GM21381 (cell line): ENCODE results near the gene KDM4C.
A peak's percentile ranks its signal among the peaks of the same experiment; 100 is the strongest.
"Not testable (repeated sequence)": the region's sequence is repeated elsewhere in the genome, so short reads cannot be mapped to it uniquely, and the experiment has no call there.

Experiments
- ATAC-seq: cut with Tn5 transposase; IDR thresholded peaks from one replicate; pipeline ENCODE4 v1.9.1; 2021; ENCODE audit warnings: mild to moderate bottlenecking, moderate library complexity; ENCODE audit not compliant: unreplicated experiment

Gene KDM4C

DNA sequence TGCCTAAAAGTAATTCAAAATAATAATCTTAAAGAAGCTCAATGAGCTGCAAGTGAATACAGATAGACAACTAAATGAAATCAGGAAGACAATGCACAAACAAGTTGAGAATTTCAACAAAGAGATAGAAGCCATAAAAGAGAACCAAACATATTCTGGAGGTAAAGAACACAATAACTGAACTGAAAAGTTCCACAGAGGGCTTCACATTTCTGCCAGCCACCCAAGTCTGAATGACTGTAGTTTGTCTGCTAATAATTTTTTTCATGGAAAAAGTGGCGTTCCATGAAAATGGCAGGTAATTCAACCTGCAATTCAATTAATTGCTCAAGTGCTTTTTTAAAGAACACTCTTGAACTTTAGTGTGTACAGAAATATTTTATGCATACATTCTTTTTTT, 251.3 kb downstream of the KDM4C start:
- no peak for ATAC-seq

DNA sequence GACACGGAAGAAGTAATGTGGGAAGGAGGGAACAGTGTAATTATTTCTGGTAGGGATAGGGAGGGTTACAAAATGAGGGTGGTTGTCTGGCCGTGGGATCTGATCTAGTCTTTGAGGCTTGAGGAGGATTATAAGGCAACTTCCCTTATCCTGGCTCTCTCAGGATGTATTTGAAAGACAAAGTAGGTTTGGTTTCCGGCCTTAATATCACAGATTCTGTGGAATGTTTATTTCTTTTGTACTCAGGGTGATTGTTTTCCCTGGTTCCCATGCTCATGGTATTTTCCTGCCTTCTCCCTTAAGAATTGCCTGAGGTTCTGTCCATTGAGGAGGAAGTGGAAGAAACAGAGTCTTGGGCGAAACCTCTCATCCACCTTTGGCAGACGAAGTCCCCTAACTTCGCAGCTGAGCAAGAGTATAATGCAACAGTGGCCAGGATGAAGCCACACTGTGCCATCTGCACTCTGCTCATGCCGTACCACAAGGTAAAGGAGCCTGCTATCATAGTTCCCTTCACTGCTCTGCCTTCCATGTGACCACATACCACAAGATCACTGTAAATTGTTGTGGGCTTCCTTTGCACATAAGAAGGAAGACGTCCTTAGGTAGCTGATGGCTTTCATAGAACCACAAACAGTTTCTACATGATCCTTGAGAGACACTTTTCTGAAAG, 253.8 kb downstream of the KDM4C start:
- ATAC-seq: no peak

DNA sequence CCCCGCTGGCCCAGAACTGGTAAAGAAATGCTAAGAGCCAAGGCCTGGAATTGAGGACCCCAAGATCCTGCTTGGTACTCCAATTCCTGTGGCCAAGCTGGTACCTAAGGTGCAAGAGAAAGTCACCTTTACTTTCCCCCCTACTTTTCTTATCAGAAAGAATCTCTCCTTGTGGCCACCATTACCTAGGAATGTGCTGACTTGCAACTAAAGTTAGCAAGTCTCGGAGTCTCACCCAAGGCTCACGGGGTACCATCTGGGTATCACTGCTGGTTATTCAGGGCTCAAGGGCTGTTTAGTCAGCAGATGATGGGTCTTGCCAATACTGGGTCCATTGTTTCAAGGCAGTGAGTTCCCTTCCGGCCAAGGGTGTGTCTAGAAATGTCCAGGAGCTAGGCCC, 270.2 kb downstream of the KDM4C start:
- ATAC-seq: no peak

DNA sequence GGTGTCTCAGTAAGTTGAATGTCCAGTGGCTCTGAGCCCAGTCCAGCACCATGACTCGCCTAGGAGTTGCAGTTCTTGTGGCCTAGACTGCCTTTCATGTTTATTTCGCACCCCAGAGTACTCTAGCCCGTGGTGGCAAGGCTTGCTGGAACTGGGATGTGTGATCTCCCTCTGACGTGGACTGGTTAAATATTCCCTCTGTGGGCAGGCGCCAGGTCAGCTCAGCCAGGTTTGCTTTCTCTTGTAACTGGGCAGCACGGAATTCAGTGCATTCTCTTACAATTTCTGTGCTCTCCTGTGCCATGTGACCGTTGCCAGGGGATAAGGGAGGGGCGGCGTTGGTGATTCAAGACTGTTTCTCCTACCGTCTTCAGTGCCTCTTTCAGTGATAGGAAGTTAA, 270.8 kb downstream of the KDM4C start:
- ATAC-seq: no peak

DNA sequence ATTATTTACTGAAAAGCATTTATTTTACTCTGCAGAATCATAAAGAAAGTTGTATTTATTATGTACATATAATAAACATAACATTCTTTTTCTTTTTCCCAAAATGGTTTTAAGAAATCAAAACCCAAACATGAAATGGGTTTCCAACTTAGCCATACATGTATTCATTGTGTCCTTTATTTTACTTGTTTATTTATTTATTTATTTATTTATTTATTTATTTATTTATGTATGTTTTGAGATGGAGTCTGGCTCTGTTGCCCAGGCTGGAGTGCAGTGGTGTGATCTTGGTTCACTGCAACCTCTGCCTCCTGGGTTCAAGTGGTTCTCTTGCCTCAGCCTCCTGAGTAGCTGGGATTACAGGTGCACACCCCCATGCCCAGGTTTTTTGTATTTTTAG, 273.2 kb downstream of the KDM4C start:
- ATAC-seq: not testable (repeated sequence)

DNA sequence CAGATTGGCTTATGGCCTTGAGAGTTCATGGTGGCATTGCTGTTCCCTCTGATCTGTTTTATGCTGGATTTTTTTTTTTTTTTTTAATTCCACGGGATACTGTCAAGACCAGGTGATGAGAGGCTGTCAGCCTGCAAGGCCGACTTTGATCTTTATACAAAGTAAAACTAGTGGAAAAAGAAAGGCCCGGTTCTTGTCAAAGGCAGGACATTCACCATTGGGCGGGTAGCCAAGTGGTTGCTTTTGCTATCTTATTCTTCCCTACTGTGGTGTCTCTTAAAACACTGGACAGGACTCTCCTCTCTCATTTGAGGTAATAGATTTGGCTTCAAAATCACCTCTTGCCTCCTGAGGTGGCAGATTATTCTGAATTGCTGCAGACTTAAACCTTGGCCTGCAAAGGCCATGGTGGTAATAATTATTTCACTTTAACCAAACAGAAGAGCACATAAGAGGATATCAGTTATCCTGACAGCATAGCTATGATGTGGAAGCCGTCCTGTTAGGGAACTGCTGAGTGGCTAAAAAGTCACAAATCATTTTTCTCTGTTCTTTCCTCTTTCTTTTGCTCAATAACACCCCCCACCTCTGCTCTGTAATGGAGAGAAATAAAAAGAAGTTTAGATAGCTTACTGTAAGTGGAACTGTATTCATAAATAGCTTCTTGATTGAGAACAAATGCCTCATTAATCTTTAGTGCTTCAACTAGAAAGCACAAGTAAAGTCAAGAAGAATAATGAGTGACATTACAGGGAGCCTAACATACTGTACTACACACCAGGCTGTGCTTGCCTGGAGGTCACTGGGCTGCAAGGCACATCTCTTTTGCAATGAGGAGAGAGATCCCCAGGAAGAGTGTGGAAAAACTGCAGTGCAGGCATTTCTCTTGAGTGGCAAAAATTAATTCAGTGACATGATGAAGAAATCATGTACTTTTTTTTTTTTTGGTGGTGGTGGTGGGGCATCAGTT, 275.6 kb downstream of the KDM4C start:
- ATAC-seq: no peak

DNA sequence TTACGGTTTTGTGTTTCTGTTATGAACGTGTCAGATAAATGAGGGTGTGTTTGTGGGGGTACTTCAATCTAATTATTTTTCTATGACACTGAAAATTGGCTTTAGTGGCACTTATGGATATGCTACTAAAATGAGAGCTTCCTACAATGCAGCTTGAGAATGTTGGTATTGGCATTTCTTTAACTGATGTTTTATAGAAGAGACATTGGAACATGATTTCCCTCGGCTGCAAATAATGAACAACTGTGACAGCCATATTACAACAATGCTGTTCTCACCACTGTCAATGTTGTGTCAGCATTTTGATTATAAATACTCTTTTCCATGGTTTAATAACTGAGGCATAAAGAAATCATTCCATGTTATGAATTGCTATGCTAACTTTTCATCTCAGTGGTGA, 279.4 kb downstream of the KDM4C start:
- no peak for ATAC-seq

DNA sequence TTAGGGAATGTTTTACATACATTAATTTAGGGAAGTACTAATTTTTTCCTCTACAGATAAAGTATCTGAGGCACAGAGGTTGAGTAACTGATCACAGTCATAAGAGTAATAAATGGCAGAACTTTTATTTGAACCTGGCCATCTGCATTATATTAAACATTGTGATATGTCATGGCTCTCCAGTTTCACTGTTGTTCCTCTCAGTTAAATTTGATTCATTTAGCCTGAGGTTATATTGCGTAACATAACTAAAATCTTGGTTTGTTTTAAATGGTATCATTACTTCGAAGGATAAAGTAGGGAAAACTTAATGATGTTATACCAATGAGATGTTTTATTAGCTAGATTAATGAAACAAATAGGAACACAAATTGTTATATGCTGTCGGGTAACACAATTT, 284.4 kb downstream of the KDM4C start:
- ATAC-seq: no peak

DNA sequence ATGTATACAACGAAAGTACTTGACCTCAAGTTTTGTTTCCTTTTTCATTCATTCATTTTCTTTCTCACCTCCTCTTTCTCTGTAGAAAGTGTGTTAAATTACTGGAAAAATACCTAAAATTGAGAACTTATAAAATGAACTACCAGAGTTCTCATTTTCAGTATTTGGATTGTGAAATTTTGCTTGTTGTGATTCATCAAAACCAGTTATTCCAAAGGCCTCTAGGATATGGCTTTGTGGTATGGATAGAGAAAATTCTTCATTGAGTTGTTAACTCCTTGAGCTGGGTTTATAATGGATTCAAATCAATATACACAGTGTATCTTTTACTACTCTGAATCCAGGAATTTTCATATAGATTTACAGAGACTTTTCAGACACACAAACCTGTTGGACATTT, 287.6 kb downstream of the KDM4C start:
- ATAC-seq: no peak

DNA sequence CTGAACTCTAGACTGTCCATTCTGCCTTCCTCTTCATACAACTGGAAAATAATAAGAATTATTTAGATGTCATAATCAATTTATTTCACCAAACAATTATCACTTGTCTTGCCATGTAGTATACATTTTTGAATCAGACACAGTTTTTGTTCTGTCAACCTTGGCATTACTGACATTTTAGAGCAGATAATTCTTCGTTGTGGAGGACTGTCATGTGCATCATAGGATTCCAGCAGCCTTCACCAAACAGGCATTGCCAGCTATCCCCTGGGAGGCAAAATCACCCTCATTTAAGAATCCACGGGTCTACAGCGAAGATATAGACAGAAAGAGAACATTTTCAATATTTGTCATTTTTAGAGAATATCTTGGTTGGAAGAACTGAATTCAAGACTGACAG, 293.9 kb downstream of the KDM4C start:
- ATAC-seq: no peak

DNA sequence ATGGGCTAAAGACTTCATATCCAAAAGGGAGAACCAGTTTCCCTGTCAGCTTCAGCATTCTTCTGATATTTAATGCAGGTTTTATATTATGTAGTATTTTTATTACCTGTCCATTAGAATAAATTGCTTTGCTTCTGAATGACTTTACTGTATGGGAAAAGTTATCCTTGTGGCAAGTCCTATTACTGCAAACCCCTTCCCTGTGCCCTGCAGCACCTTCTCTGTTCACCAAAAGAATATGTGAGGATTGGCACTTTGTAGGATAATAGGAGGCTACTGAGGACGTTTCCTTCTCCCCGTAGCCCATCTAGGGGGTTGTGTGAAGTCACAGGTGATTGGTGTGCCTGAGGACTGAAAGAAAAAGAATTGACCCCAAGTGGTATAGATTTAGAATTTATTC, 296.1 kb downstream of the KDM4C start:
- ATAC-seq: no peak

DNA sequence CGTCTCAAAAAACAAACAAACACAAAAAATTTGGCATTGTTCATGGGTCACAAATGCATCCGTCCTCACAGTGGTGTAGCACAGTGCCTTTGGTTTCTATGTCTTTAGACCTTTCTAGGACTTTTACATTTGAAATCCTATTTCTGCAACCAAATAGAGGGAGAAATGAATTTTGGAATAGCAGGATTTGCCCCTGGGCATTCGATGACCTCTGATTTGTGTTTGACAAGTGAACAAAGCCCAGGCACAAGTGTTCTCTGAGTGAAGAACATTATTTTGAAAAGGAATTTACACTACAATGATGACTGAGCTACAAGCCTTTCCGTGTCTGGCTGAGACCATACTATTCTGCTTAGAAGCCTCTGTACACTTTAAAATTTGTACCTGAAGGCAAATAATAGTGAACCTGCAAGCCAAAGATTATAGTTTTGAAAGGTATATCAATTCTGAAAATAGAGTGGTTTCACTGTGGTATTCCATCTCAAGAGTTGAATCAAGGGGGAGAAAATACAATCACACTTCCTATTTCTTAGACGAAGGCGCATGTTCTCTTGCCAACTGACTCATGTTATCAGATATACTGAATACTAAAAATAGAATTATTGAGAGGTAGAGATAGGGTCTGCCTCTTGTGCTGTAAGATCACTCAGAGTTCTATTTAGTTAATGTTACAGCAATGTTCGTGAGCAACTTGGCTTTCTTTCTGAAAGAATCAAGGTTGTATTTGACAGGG, 297.6 kb downstream of the KDM4C start:
- peak; percentile 35 for ATAC-seq

DNA sequence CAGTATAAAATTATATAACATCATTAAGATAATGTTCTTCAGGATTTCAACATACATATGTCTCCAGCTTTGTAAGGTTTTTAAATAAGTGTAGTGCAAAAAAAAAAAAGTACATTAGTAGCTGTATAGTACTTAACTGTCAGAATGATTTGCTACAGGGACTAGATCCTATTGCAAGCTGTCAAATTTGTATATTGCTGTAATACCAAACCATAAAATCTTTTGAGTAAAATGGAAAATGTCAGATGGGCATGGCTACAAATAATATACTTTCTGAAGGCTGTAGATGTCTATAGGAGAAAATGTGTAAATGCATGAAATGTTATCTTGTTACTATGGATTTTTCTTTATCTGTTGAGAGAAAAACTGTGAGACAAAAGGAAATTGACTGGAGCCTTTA, 298.5 kb downstream of the KDM4C start:
- ATAC-seq: no peak

DNA sequence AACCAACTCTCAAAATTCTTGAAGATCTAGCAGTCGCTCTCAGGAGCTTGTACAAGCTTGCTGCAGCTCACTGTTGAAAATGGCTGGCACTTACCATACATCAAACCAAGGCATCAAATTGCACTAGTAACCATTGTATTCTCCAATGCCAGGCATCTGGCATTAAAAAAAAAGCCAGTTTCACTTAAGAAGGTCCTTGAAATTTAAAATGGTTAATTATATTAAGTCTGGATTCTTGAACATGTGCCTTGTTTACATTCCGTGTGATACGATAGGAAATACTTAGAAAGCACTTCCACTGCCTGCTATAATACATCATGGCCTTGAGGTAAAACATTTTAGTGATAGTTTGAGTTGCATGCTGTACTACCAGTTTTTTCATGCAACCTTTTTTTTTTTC, 300.7 kb downstream of the KDM4C start:
- no peak for ATAC-seq

DNA sequence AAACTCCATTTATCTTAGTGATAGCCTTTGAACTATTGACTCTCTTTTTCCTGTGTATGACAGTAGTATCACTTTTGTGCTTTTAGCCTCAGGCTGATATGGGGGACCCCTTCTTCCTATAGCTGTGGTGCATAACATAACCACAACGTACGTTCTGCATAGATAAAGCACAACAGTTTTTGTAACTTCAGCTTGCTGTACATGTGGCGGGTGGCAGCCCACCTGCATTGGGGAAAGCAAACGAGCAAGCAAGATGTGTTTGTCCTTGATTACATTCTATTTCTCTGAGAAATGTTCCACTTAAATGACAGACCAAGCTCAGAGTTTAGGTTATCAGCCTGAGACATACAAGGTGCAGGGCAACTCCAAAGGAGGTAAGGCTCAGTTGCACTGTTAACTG, 309.4 kb downstream of the KDM4C start:
- no peak for ATAC-seq

DNA sequence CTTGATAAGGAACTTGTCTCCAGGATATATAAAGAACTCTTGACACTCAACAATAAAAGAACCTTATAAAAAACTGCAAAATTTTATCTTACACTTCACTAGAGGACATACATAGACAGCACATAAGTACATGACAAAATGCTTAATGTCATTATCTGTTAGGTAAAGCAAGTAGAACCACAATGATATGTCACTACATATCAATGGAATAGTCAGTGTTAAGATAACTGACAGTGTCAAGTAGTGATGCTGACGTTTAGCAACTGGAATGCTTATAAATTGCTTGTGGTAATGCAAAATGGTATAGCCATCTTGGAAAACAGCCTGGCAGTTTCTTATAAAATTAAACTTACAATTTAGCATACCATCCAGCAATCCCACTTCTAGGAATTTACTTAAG, 314.1 kb downstream of the KDM4C start:
- no peak for ATAC-seq

DNA sequence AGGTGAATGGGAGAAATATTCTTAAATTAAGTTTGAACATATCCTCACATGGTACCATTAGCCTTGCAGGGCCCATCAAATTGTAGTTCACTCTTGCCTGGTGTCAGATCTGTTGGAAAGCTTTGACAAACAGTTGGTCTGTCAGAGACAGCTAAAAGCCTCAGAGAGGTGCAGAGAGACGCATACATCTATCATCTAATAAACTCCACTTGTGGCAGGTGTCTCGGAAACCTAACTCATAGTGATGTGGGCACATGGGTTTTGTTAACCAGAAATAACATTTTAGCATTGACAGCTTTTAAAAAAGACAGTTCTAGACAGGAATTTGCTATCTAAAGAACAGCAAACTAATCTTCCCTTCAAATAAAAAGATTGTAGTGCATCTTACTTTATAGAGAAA, 315.9 kb downstream of the KDM4C start:
- no peak for ATAC-seq

DNA sequence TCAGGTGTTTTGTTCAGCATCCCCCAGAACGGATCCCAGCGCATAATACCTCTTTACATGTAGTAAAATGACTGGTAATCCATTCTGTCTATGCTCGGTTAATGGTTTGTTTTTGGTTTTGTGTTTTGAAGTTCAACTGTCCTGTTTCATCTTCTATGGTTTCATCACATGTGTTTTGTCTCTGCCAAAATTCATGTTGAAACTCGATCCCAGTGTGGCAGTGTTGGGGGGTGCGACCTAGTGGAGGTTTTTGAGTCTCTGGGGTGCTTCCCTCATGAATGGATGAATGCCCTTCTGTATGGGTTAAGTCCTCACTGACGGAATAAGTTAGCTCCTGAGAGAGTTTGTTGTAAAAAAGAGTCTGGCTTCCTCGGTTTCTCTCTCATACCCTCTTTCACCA, 317.4 kb downstream of the KDM4C start:
- ATAC-seq: no peak

DNA sequence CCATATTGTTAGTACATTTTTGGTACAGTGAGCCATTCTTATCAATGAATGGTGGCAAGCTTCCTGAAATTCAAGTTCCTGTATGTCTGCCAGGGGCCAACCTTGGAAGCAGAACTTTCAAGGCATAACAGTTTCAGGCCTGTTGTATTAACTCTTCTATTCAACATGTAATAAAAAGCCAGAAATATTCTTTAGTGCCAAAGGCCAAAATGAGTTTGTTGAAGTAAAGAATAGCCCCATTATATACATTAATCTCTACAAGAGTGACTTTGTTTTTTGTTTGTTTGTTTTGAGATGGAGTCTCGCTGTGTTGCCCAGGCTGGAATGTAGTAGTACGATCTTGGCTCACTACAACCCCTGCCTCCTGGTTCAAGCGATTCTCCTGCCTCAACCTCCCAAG, 321.3 kb downstream of the KDM4C start:
- no peak for ATAC-seq

DNA sequence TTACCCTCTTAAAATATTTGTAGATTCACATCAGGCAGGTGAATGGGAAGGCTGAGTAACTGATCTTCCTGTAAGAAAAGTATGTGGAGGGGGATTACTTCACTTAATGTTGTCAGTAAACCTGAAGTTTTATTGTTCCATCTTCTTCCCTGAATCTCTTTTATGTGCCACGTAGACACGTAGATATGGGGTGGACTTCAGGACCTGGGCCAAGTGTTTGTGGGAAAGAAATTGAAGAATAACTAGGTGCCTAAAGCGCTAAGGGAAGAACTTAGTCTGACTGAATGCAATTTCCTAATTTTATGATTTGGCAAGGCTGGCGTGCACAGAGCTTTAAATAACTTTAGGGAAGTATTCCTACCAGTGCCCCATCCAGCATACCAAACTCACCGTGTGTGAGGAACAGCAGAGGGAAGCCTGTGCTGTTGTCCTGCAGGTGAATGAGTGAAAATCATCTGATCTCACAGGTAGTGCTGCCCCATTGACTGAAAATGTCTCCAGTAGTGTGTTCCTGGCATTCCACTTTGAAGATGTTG, 323.4 kb downstream of the KDM4C start:
- ATAC-seq: no peak

DNA sequence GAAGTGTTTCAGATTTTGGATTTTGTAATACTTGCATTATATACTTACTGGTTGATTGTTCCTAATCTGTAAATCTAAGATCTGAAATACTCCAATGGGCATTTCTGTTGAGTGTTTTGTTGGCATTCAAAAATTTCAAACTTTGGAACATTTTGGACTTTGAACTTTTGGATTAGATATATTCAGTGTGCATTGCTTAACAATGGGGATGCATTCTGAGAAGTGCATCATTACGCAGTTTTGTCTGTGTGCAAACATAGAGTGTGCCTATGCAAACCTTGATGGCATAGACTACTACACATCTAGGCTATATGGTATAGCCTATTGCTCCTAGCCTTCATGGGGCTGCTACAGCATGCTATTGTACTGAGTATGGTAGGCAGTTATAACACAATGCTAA, 325.4 kb downstream of the KDM4C start:
- ATAC-seq: no peak
